C4-2B (cell line): ENCODE measurements around the gene MESD.

Experiments used
- H3K27ac ChIP-seq: fragments of 450-650 bp; 2 replicates; pipeline ENCODE4 v1.5.1; 2017
- ZFX ChIP-seq: fragments of 450-650 bp; IDR thresholded peaks from 2 replicates; pipeline ENCODE4 v1.6.1; 2017
- TF ChIP-seq, protein P1 (sequence below): fragments of 450-650 bp; conservative IDR thresholded peaks from 2 replicates; pipeline ENCODE4 v1.5.1; 2017; ENCODE audit warnings: mild to moderate bottlenecking

Gene MESD

GRCh38 chr15:80926126-80926525 lies 63.5 kb downstream of the MESD start:
- H3K27ac ChIP-seq = no peak overlapping the region
- TF ChIP-seq, protein P1, sequence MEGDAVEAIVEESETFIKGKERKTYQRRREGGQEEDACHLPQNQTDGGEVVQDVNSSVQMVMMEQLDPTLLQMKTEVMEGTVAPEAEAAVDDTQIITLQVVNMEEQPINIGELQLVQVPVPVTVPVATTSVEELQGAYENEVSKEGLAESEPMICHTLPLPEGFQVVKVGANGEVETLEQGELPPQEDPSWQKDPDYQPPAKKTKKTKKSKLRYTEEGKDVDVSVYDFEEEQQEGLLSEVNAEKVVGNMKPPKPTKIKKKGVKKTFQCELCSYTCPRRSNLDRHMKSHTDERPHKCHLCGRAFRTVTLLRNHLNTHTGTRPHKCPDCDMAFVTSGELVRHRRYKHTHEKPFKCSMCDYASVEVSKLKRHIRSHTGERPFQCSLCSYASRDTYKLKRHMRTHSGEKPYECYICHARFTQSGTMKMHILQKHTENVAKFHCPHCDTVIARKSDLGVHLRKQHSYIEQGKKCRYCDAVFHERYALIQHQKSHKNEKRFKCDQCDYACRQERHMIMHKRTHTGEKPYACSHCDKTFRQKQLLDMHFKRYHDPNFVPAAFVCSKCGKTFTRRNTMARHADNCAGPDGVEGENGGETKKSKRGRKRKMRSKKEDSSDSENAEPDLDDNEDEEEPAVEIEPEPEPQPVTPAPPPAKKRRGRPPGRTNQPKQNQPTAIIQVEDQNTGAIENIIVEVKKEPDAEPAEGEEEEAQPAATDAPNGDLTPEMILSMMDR = no peak
- no peak for TF ChIP-seq ZFX

GRCh38 chr15:80925597-80926059 lies 64.0 kb downstream of the MESD start:
- H3K27ac ChIP-seq = no peak overlapping the region
- no peak for TF ChIP-seq ZFX
- TF ChIP-seq, protein P1 = no peak

- TF ChIP-seq ZFX = no peak
- TF ChIP-seq, protein P1 = no peak
- H3K27ac ChIP-seq = no peak overlapping the region
These were observed 65.3 kb downstream of the MESD start for GRCh38 chr15:80924278-80924677.

DNA sequence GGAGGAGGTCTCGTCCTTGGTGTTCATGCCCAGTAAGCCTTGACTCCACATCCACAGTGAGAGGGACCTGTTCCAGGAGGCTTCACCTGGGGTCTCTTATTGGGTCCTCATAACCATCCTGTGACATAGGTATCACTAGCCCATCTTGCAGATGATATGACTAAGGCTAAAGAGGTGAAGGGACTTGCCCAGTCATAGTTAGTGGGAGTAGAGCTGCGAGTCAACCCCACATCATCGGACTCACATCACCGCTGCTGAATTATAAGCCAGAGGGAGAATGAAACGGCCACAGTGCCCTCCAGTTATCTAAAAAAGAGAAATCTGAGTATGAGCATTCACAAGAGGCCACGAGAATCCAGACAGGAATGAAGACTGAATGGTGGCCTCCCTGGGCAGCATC lies 66.0 kb downstream of the MESD start:
- H3K27ac ChIP-seq = no peak overlapping the region
- TF ChIP-seq, protein P1 = no peak
- TF ChIP-seq ZFX = no peak

GRCh38 chr15:80921736-80922410 lies 67.7 kb downstream of the MESD start:
- H3K27ac ChIP-seq = no peak overlapping the region
- no peak for TF ChIP-seq ZFX
- TF ChIP-seq, protein P1 = no peak

GRCh38 chr15:80920271-80920699 lies 69.3 kb downstream of the MESD start:
- TF ChIP-seq, protein P1 = no peak
- no peak for TF ChIP-seq ZFX
- H3K27ac ChIP-seq = no peak overlapping the region

DNA sequence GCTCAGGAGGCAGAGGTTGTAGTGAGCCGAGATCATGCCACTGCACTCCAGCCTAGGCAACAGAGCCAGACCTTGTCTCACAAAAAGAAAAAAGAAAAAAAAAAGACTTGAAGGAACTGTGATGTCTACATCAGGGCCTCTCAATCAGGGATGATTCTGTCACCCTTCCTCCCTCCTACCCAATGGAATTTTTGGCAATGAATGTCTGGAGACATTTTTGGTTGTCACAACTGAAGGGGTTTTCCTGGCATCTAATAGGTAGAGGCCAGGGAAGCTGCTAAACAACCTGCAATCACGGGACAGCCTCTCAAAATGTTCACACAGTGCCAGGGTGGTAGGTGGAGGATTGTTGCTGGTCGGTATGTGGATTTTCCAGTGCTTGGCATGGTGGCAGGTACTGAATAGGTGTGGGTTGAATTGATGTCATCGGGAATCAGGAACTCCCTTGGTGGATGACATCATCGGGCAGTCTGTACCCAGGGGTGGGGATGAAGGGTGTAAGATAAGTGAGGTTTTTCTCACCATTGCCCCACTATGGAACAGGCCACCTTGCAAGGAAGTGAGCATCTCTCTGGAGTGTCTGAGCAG lies 71.3 kb downstream of the MESD start:
- TF ChIP-seq ZFX = no peak
- TF ChIP-seq, protein P1 = no peak
- H3K27ac ChIP-seq = no peak overlapping the region
